Erythroblast (primary cell): ENCODE data around the gene AFG1L.
A peak's percentile ranks its signal among the peaks of the same experiment; 100 is the strongest.
"Not testable (repeated sequence)": the region's sequence is repeated elsewhere in the genome, so short reads cannot be mapped to it uniquely, and the experiment has no call there.

ENCODE experiments used
- DNase-seq, 2 experiments: peaks; one replicate each; lab custom pipeline; 2025; lab: John Stamatoyannopoulos, UW
- GATA1 ChIP-seq: IDR thresholded peaks from 2 replicates; pipeline ENCODE4 v1.6.1; 2011; ENCODE audit warnings: low read depth, mild to moderate bottlenecking, control low read depth, low read length, moderate library complexity
- POLR2A ChIP-seq: IDR thresholded peaks from 2 replicates; pipeline ENCODE4 v1.6.1; 2011; ENCODE audit warnings: mild to moderate bottlenecking, low read length

The AFG1L gene

DNA sequence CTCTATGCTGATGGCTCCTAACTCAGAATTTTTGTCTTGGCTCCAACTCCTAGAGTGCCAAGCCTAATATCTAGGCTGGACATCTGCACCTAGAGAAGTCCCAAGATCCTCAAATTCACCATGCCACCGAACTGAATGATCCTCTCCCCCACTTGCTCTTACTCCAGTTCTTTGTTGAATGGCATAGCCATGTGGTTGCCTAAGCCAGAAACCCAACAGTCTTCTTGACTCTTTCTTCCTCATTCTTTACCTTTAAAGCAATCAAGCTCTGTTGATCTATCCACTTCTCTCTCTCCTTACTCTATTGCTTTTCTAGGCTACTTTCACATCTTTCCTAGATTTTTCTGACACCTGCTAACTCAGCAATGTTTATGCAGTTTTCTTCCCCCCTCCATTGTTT is 139.4 kb downstream of the AFG1L start:
- TF ChIP-seq GATA1 (no peak), POLR2A (no peak)

DNA sequence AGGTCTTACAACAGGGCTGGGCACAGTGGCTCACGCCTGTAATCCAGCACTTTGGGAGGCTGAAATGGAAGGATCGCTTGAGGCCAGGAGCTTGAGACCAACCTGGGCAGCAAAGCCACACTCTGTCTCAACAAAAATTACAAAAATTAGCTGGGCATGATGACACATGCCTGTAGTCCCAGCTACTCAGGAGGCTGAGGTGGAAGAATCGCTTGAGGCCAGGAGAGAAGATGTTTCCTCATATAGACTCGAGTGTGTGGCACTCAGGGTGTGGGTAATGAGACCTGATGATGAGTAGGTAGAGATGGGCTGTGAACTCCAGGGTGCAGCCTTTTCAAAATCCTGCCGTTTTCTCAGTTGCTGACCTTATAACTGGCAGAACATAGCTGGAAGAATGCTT is 140.5 kb downstream of the AFG1L start:
- TF ChIP-seq GATA1 (no peak), POLR2A (no peak)
- DNase-seq = no peak

More for the DNA sequence above, 139.4 kb downstream of the AFG1L start:
- no peak for DNase-seq

DNA sequence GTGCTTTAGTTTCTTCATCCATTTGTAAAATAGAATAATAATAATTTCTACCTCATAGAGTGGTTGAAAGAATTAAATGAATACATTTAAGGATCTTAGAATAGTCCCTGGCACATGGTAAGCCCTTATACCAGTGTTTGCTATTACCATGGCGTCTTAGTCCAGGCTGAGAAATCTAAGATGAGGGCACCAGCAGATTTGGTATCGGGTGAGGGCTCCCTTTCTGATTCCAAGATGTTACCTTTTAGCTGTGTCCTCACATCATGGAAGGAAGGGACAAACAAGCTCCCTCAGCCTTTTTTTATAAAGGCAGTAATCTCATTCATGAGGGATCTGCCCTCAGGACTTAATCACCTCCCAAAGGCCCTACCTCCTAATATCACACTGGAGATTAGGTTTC is 141.9 kb downstream of the AFG1L start:
- no peak for DNase-seq
- no peak for TF ChIP-seq GATA1

DNA sequence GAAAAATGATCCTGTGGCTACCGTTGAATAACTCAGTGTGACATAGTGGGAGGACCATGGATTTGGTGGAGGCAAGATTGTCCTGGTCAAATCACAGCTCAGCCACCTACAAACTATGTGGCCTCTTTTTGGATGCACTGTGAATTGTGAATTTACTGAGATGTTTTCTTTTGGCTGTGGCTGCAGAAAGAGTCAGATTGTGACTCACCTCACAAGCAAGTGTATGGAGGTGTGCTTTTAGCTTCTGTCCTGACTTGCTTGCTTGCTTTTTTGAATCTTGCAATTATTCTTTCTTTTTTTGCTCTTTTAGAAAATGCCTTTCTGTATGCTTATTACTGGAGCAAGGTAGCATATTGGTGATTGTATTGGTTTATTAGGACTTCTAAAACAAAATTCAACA is 143.0 kb downstream of the AFG1L start:
- TF ChIP-seq GATA1 (no peak), POLR2A (no peak)
- no peak for DNase-seq

DNA sequence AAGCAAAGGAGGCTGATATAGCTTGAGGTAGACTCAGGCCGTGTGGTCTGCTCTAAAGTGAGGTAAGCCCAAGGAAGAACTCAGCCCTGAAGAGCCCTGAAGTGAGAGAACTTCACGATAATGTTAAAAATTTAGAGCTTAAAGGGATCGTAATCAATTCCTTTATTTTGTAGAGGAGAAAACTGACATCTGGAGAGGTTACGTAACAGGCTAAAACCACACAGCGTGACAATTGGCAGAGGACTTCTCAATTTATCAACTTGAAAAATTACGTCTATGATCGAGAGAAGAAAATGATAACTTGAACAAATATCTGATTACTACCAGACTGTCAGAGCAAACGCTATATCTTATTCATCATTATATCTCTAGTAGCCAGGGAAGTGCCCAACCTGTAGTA is 144.1 kb downstream of the AFG1L start:
- TF ChIP-seq GATA1 = no peak
- no peak for TF ChIP-seq POLR2A
- peak in 1 of 2 experiments; percentile 8 for DNase-seq

DNA sequence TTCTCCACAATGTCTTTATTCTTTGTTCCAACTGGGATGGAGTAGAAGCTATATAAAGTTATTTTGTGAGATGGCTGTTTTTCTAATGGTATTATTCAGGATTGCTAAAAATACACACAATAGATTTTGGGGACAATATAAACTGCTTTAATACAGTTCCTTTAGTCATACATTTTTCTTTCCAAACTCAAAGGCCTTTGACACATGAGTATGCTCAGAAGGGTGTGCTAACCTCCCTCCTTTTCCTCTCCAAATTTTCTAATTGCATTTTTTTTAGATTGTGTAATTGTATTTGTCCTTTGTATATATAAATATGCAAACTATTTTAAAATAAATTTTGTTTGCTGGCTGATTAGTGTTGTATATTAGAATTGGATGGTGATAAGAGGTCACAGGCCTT is 146.3 kb downstream of the AFG1L start:
- TF ChIP-seq POLR2A (no peak), GATA1 (no peak)
- no peak for DNase-seq

DNA sequence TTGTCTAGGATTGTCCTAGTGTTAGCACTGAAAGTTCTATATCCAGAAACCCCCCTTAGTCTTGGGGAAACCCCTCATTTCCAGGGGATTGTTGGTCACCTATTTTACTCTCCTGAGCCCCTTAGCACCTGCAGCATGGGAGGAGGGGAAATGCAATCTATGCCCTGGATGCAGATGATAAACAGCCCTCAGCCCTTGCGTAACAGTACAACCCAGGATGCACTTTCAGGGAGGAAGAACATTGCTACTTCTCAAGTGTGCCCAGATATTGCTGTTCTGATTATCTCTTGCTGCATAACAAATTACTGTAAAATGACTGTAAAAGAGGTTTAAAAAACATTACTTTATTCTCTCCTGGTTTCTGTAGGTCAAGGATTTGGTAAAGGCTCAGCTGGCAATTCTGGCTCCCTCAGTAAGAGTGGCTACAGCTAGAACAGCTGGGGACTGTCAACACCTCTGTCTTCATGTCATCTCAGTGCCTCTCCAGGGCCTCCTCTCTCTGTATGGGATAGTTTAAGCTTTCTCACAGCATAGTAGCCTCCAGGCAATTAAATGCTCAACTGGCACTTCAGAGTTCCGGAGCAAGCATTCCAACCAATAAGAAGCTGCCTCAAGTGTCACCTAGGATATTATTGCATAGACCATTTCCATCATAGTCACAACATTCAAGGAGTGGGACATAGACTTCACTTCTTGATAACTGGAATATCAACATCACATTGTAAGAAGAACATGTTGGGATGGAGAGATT is 148.1 kb downstream of the AFG1L start:
- DNase-seq = no peak
- TF ChIP-seq POLR2A (no peak), GATA1 (no peak)

DNA sequence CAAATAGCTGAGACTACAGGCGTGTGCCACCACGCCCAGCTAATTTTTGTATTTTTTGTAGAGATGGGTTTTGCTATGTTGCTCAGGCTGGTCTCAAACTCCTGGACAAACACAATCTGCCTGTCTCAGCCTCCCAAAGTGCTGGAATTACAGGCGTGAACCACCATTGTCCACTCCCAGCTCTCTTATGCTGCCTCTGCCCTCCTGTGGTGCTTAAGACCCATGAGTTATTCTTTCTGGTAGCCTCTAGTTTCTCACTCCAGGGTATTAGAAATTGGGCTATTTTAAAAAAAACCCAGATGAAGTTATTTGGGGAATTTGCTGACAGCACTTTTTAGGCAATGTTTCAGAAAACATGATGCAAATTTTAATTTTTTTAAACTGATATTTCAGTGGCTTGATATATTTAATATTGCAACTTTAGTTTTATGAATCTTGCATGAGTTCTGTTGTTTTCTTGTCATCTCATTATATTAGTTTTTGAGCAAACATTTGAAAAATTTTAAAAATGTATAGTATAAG is 151.8 kb downstream of the AFG1L start:
- DNase-seq = no peak
- no peak for TF ChIP-seq POLR2A
- TF ChIP-seq GATA1 = no peak

DNA sequence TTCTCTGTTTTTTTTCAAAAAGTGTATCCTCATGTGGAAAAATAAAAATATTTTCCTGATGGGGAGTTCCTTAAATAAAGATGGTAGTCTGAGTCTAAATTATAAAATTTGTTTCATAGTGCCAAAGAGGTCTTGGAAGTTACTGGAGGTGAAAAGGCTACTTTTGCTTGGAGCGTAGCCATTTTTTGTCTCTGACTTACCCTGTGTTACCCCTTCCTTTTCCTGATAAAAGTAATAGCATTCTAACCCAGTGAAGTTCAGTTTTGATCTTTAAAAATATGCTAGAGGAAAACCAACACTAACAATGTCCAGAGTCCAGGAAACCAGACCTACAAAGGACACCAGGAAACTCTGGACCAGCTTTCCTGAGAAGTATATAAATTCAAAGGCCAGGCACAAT is 153.6 kb downstream of the AFG1L start:
- DNase-seq = no peak
- no peak for TF ChIP-seq POLR2A

DNA sequence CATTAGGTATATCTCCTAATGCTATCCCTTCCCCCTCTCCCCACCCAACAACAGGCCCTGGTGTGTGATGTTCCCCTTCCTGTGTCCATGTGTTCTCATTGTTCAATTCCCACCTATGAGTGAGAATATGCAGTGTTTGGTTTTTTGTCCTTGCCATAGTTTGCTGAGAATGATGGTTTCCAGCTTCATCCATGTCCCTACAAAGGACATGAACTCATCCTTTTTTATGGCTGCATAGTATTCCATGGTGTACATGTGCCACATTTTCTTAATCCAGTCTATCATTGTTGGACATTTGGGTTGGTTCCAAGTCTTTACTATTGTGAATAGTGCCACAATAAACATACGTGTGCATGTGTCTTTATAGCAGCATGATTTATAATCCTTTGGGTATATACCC is 154.9 kb downstream of the AFG1L start:
- DNase-seq = not testable (repeated sequence)

DNA sequence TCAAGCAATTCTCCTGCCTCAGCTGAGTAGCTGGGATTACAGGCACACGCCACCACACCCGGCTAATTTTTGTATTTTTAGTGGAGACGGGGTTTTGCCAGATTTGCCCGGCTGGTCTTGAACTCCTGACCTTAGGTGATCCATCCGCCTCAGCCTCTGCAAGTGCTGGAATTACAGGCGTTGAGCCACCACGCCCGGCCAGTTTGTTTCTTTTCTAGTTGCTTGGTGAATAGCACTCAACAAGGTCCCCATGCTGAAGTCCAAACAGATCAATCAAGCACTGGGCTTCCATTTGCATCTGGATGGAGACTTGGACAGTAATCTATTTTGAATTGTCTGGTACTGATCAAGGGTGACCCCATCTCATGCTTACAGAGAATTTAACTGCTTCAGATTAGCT is 157.0 kb downstream of the AFG1L start:
- no peak for TF ChIP-seq POLR2A
- no peak for TF ChIP-seq GATA1
- DNase-seq = no peak

DNA sequence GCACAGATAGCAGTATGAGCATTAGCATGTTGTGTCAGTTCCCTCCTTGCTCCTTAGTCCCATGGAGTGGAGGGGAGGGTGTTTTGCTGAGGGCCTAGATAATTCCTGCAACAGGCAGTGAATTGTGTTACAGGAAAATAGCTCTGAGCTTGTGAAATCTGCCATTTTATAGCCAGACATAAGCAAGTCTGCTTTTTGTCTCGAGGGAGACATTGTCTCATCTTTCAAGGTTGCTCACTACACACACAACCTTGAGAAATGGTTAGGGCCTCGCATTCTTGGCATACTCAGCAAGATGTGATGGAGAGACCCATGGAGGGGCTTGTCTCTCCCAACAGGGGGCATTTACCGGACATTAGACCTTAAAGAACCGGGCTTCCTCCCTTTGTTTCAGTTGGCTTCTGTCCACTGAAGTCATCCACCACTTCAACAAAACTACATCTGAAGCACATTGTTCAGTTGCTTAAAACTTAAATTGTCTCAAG is 157.9 kb downstream of the AFG1L start:
- TF ChIP-seq GATA1 (no peak), POLR2A (no peak)
- DNase-seq = no peak

DNA sequence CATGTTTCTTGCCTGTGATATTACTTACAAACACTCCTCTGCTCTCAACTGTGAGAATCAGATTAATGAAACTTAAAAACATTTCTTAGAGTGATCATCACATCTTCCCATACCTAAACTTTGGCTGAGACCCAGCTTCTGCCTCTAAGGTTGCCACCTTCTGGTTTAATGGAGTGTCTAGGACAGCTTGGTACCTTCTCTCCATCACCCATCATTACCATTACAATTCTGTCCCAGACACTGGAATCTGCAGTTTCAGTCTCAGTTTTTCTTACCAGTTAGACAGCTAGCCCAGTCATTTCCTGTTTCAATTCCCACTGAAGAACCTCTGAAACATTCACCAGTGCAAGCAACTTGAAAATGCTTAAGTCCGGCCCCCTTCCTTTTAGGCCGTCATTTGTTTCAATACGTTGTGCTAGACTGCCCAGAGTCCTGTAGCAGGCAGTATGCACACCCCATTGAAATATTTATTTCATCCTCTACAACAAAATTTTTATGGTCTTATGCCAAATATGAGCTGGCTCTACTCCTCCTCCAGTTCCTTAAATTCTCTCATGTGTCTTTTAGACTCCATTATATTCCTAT is 158.8 kb downstream of the AFG1L start:
- no peak for DNase-seq
- TF ChIP-seq GATA1 (no peak), POLR2A (no peak)

DNA sequence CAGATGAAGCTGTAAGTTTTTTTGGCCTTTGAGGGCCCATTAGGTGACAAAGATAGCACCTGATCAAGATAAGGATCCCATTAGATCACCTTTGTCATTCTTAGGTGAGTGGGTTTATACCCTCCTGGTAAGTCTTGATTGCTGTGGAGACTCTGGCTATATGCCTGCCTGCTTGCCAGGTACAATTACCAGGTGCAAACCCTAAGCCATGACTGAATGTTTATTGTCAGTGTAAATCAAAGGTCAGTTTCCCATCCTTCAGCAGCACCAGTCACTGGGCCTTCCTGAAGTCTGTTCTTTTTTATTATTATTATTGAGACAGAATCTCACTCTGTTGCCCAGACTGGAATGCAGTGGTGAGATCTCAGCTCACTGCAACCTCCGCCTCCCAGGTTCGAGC is 159.5 kb downstream of the AFG1L start:
- DNase-seq = no peak
- no peak for TF ChIP-seq GATA1
- TF ChIP-seq POLR2A = no peak

DNA sequence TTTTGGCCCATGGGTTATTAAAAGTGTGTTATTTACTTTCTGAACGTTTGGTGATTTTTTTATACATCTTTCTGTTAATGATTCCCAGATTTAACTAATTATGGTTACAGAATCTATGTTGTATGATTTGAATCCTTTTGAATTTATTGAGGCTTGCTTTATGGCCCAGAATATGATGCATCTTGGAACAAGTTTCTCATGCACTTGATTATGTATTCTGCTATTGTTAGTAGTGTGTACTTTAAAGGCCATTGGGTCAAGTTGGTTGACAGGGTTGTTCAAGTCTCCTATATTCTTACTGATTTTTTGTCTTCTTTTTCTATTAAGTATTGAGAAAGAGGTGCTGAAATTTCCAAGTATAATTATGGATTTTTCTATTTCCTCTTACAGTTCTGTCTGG is 160.8 kb downstream of the AFG1L start:
- no peak for DNase-seq
- TF ChIP-seq GATA1 = no peak
- TF ChIP-seq POLR2A = no peak
